ENCODE results near the gene MGLL.

MGLL gene

GRCh38 chr3:127816783-127817405, 5.4 kb downstream of the MGLL start:
- no peak for TF ChIP-seq EZH2 (IDR thresholded peaks at IDR 0.05; ENCODE audit: borderline replicate concordance, low read length)
- TF ChIP-seq CTCF (IDR thresholded peaks at IDR 0.05; ENCODE audit: low read length) = no peak
- no peak overlapping the region for H3K4me3 ChIP-seq (ENCODE audit: low read depth, low read length, poor library complexity, severe bottlenecking)
- H2AFZ ChIP-seq (ENCODE audit: low read length) = no peak overlapping the region
- no peaks in the 10 kb centered on the region for H3K9me2 ChIP-seq (ENCODE audit: low read depth, low read length)
- no peaks in the 10 kb centered on the region for H3K79me2 ChIP-seq (ENCODE audit: insufficient read depth, low read length)
- no peaks in the 10 kb centered on the region for H3K4me1 ChIP-seq (ENCODE audit: insufficient read depth, low read length, severe bottlenecking)
- H3K9ac ChIP-seq (ENCODE audit: low read length) = no peak overlapping the region
- no peaks in the 10 kb centered on the region for H3K36me3 ChIP-seq (ENCODE audit: insufficient read depth, low read length)
- H3F3A ChIP-seq (ENCODE audit: insufficient read depth, low read length) = no peaks in the 10 kb centered on the region
- H3K27ac ChIP-seq (ENCODE audit: low read depth, low read length, poor library complexity, severe bottlenecking) = no peak overlapping the region
- H4K20me1 ChIP-seq (ENCODE audit: insufficient read depth, low read length) = no peaks in the 10 kb centered on the region
- no peaks in the 10 kb centered on the region for H3K9me3 ChIP-seq (ENCODE audit: low read length)
- H3K27me3 ChIP-seq (ENCODE audit: insufficient read depth, low read length) = 0 out of 2 replicates have a peak, but pooled peaks cover 2% of the 10 kb centered on the region
- no peak overlapping the region for H3K4me2 ChIP-seq (ENCODE audit: low read length)

- Histone ChIP-seq H3K36me3 (ENCODE audit: insufficient read depth, low read length) (no peaks in the 10 kb centered on the region), H4K20me1 (ENCODE audit: insufficient read depth, low read length) (no peaks in the 10 kb centered on the region), H2AFZ (ENCODE audit: low read length) (no peak overlapping the region), H3K4me3 (ENCODE audit: low read depth, low read length, poor library complexity, severe bottlenecking) (no peak overlapping the region), H3K9me2 (ENCODE audit: low read depth, low read length) (no peaks in the 10 kb centered on the region), H3F3A (ENCODE audit: insufficient read depth, low read length) (no peaks in the 10 kb centered on the region), H3K9me3 (ENCODE audit: low read length) (no peaks in the 10 kb centered on the region), H3K4me1 (ENCODE audit: insufficient read depth, low read length, severe bottlenecking) (no peaks in the 10 kb centered on the region), H3K27ac (ENCODE audit: low read depth, low read length, poor library complexity, severe bottlenecking) (no peak overlapping the region), H3K79me2 (ENCODE audit: insufficient read depth, low read length) (no peaks in the 10 kb centered on the region), H3K27me3 (ENCODE audit: insufficient read depth, low read length) (0 out of 2 replicates have a peak, but pooled peaks cover 6% of the 10 kb centered on the region), H3K9ac (ENCODE audit: low read length) (no peak overlapping the region), H3K4me2 (ENCODE audit: low read length) (no peak overlapping the region)
- TF ChIP-seq CTCF (IDR thresholded peaks at IDR 0.05; ENCODE audit: low read length) (no peak), EZH2 (IDR thresholded peaks at IDR 0.05; ENCODE audit: borderline replicate concordance, low read length) (no peak)
Measured at GRCh38 chr3:127815641-127816605, 6.4 kb downstream of the MGLL start.

- H3K4me3 ChIP-seq (ENCODE audit: low read depth, low read length, poor library complexity, severe bottlenecking) = no peak overlapping the region
- H3K36me3 ChIP-seq (ENCODE audit: insufficient read depth, low read length) = no peaks in the 10 kb centered on the region
- no peak overlapping the region for H3K9ac ChIP-seq (ENCODE audit: low read length)
- no peak overlapping the region for H2AFZ ChIP-seq (ENCODE audit: low read length)
- no peaks in the 10 kb centered on the region for H3K9me3 ChIP-seq (ENCODE audit: low read length)
- H3K27ac ChIP-seq (ENCODE audit: low read depth, low read length, poor library complexity, severe bottlenecking) = no peak overlapping the region
- H4K20me1 ChIP-seq (ENCODE audit: insufficient read depth, low read length) = no peaks in the 10 kb centered on the region
- H3K9me2 ChIP-seq (ENCODE audit: low read depth, low read length) = no peaks in the 10 kb centered on the region
- no peaks in the 10 kb centered on the region for H3K4me1 ChIP-seq (ENCODE audit: insufficient read depth, low read length, severe bottlenecking)
- H3F3A ChIP-seq (ENCODE audit: insufficient read depth, low read length) = no peaks in the 10 kb centered on the region
- TF ChIP-seq CTCF (IDR thresholded peaks at IDR 0.05; ENCODE audit: low read length) (no peak), EZH2 (IDR thresholded peaks at IDR 0.05; ENCODE audit: borderline replicate concordance, low read length) (no peak)
- H3K79me2 ChIP-seq (ENCODE audit: insufficient read depth, low read length) = no peaks in the 10 kb centered on the region
- H3K4me2 ChIP-seq (ENCODE audit: low read length) = no peak overlapping the region
- 0 out of 2 replicates have a peak, but pooled peaks cover 6% of the 10 kb centered on the region for H3K27me3 ChIP-seq (ENCODE audit: insufficient read depth, low read length)
Measured at GRCh38 chr3:127815001-127815400, 7.3 kb downstream of the MGLL start.

All from OCI-LY1 (cell line).